Stomach smooth muscle (tissue), 2 donors: ENCODE results near the gene DAGLB.

Experiments
- H3K27ac ChIP-seq: one replicate; pipeline ENCODE4 v1.7.0; 2013; ENCODE audit warnings: mild to moderate bottlenecking, low read length, inconsistent platforms
- H3K27me3 ChIP-seq, 2 donors: one replicate each; pipeline ENCODE4 v1.7.0; 2013; ENCODE audit warnings: low read length in 2 of 2; ENCODE audit not compliant: insufficient read depth in 2 of 2, control insufficient read depth in 1 of 2
- H3K36me3 ChIP-seq, 2 donors: one replicate each; pipeline ENCODE4 v1.7.0; 2013; ENCODE audit warnings: low read length in 2 of 2; ENCODE audit not compliant: control insufficient read depth in 2 of 2, insufficient read depth in 2 of 2
- H3K4me1 ChIP-seq: one replicate; pipeline ENCODE4 v1.7.0; 2013; ENCODE audit warnings: low read length; ENCODE audit not compliant: control insufficient read depth, insufficient read depth
- H3K4me3 ChIP-seq, 2 donors: one replicate each; pipeline ENCODE4 v1.7.0; 2013; ENCODE audit warnings: low read length in 2 of 2
- H3K9ac ChIP-seq, 2 donors: one replicate each; pipeline ENCODE4 v1.7.0; 2013; ENCODE audit warnings: low read length in 2 of 2, mild to moderate bottlenecking in 1 of 2
- H3K9me3 ChIP-seq, 2 donors: one replicate each; pipeline ENCODE4 v1.7.0; 2013; ENCODE audit warnings: low read length in 2 of 2; ENCODE audit not compliant: control insufficient read depth in 2 of 2
- donor health status: healthy.
- donor health status: Pancreatic carcinoma.

The DAGLB gene

DNA sequence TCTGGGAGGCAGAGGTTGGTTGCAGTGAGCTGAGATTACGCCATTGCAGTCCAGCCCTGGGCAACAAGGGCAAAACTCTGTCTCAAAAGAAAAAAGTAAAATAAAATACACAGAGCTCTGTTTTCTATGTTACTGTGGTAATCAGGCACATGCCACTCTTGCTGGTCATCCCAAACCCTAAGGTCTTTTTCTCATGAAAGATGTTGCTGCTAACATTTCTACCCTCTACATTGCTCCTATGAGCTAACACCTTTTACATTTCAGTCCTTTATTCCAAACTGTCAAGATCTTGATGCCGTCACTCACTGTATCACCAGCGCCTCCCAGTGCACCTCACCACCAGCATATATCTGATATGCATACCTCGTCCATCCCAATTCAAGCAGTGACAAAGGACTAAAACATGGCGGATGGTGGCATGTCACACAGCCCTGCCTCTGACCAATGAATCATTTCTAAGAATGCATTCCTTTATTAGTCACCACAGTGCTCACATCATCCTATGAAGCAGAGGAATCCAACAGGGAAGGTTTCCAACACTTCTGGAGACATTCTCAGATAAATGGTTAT lies 4.3 kb downstream of the DAGLB start:
- H3K4me1 ChIP-seq = peaks cover 13% of the 10 kb centered on the region
- no peaks in the 10 kb centered on the region for H3K27me3 ChIP-seq
- H3K9ac ChIP-seq = no peak overlapping the region
- H3K4me3 ChIP-seq = no peak overlapping the region
- no peaks in the 10 kb centered on the region for H3K9me3 ChIP-seq
- peaks cover 4 to 18% of the 10 kb centered on the region in 2 donors for H3K36me3 ChIP-seq
- H3K27ac ChIP-seq = no peak overlapping the region

DNA sequence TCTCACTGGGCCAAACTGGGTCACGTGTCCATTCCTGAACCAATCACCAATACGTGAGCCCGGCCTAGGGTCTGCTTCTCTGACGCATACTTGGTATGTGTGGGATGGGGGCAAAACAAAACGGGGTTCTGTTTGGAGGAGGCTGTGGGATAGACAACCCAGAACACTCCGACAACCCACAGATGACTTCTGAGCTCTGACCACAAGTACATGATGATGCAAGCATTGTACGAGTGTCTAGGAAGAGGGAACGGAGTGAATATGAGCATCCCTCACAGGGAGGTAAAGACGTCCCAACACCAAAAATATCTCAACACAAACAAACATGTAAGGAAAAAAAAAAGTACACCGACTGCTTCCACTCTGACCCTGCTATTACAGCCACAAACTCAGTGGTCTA lies 5.6 kb downstream of the DAGLB start:
- no peak overlapping the region for H3K9ac ChIP-seq
- peaks cover 4 to 18% of the 10 kb centered on the region in 2 donors for H3K36me3 ChIP-seq
- peaks cover 10% of the 10 kb centered on the region for H3K4me1 ChIP-seq
- no peaks in the 10 kb centered on the region for H3K9me3 ChIP-seq
- no peak overlapping the region for H3K4me3 ChIP-seq
- no peaks in the 10 kb centered on the region for H3K27me3 ChIP-seq
- H3K27ac ChIP-seq = no peak overlapping the region

DNA sequence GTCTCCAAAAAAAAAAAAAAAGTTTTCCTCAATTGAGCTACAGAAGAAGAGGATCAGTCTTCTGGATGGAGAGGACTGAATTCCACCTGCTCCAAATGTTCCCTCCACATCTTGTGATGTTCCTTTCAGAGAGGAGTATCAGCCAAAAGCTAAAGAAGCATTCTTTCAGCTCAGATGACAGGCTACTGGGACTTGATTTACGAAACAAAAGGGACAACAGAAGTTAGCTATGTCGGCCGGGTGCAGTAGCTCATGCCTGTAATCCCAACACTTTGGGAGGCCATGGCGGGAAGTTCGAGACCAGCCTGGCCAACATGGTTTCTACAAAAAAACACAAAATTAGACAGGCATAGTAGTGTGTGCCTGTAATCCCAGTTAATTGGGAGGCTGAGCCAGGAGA lies 7.4 kb downstream of the DAGLB start:
- Histone ChIP-seq H3K27me3 (no peaks in the 10 kb centered on the region), H3K27ac (no peak overlapping the region), H3K9me3 (no peaks in the 10 kb centered on the region), H3K36me3 (peaks cover 4 to 15% of the 10 kb centered on the region in 2 donors), H3K4me1 (peaks cover 3% of the 10 kb centered on the region), H3K9ac (no peak overlapping the region), H3K4me3 (no peak overlapping the region)

DNA sequence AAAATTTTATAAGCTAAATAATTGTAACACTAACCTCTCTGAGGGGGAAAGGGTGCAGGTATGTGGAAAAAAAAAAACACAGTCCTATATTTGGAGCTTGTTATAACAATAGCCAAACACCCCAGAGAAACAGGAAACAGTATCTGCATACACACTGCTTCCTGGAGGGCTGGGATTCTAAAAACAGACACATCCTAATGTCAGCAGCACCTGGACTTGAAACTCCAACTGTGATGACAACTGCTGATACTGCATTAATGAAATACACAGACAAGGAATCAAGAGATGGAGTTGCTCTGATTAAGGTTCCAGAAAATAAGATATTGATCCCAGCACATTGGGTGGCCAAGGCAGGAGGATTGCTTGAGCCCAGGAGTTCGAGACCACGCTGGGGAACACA lies 9.3 kb downstream of the DAGLB start:
- peaks cover 10% of the 10 kb centered on the region in 2 donors for H3K36me3 ChIP-seq
- peaks cover 3% of the 10 kb centered on the region for H3K4me1 ChIP-seq
- H3K27ac ChIP-seq = no peak overlapping the region
- no peaks in the 10 kb centered on the region for H3K9me3 ChIP-seq
- no peak overlapping the region for H3K9ac ChIP-seq
- no peaks in the 10 kb centered on the region for H3K27me3 ChIP-seq
- H3K4me3 ChIP-seq = no peak overlapping the region

DNA sequence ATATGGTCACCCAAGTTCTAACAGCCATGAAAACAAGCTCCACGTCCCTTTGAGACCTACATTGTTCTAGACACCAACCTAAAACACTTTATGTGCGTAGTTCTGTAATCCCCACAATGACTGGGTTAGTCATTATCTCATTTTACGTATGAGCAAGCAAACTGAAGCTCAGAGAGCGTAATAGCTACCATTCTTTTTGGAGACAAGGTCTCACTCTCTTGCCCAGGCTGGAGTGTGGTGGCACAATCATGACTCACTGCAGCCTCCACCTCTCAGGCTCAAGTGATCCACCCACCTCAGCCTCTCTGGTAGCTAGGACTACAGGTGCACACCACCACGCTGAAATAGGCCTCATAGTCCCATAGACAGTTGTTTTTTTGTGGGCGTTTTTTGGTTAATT lies 10.5 kb downstream of the DAGLB start:
- Histone ChIP-seq H3K27ac (no peak overlapping the region), H3K4me1 (peaks cover 3% of the 10 kb centered on the region), H3K9me3 (no peaks in the 10 kb centered on the region), H3K9ac (no peak overlapping the region), H3K36me3 (peaks cover 4 to 8% of the 10 kb centered on the region in 2 donors), H3K4me3 (no peak overlapping the region), H3K27me3 (no peaks in the 10 kb centered on the region)

DNA sequence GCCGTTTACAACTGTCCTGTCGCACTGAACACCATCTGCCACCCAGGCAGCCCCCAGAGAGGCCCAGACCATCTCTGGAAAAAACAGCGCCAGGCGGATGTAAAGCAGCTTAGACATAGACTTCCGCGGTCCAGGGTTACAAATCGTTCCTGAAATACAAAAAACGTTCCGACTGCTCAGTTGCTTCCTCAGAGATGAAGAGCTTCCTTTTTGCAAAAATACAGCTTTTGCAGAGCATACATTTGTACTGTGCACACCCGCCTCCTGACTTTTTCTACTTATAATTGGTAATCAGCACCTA lies 11.4 kb downstream of the DAGLB start:
- Histone ChIP-seq H3K4me1 (peaks cover 3% of the 10 kb centered on the region), H3K4me3 (no peak overlapping the region), H3K9ac (no peak overlapping the region), H3K36me3 (peaks cover 3 to 8% of the 10 kb centered on the region in 2 donors), H3K27ac (no peak overlapping the region), H3K9me3 (no peaks in the 10 kb centered on the region), H3K27me3 (no peaks in the 10 kb centered on the region)

DNA sequence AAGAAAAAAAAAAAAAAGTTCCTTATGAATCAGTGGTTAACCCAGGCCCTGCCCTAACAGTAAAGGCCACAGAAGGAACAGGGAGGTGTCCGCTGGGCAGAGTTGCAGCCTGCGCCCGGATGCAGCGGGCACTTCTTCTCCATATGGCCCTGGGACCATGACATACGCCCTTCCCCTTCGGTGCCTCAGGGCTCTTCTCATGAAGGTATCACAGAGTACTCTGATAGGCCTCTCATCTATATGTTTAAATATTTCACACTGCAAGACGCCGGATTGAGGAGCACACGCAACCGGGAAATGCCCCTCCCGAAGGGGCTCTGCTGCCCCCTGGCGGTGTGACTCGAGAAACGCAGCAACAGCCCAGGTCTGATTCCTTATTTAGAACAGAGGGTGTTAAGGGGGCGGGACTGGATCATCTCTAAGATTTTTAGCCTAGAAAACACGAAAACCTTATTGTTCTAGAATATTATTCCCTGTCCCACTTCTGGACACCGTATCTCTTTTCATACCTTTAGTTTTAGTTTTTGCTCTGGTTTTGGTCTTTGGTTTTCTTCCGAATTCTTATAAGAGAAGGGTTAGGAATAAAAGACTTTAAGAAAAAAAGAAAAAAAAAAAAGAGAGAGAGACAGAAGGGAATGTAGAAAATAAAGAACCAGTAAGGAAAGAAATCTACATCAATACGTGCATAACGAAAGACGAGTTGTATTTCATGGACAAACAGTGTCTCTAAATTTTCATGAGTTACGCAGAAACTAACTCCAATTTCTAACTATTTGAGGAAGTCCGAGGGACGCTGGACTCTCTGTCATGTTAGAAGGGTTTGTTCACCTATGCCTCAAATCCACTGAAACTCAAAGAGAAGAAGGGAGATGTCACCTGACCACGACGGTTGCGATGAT lies 12.0 kb downstream of the DAGLB start:
- Histone ChIP-seq H3K36me3 (peaks cover 3 to 8% of the 10 kb centered on the region in 2 donors), H3K9ac (peak overlapping the region in 1 of 2 donors; percentile 8), H3K9me3 (no peaks in the 10 kb centered on the region), H3K4me1 (peaks cover 3% of the 10 kb centered on the region), H3K27ac (no peak overlapping the region), H3K4me3 (peak overlapping the region in 1 of 2 donors; percentile 66), H3K27me3 (no peaks in the 10 kb centered on the region)

DNA sequence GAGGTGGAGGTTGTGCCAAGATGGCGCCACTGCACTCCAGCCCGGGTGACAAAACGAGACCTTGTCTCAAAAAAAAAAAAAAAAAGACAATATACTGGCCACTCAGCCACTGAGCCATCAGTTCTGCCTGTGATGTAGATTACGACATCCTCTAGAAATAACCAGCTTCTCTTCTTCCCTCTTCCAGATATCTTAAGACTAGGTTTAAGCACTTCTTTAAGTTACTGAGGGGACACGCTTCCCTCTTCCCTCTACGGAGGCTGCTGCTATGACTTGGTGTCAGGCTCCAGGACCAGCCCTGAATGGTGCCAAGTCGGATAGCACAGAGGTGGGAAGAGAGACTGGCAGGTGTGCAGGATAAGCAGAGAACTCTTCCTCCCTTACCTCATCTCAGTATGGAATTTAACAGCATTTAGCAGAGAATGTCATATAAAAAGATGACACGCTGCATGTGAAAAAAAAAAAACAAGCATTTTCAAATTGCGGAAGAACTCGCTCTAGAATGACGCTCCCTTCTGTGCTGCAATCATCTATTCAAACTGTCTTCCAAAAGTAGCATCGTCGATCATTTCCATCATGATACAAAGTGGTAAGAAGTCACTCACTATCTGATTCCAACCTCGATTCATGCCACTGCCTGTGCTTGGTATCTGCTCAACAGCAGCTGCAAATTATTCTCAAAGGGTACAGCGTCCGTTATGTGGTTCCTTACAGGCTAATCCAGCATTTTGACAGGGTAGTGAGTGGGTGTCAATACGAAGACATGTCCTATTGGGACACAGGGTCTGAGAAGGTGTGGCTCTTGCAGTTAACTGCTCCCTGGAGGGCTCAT lies 13.8 kb downstream of the DAGLB start:
- no peaks in the 10 kb centered on the region for H3K27me3 ChIP-seq
- no peak overlapping the region for H3K27ac ChIP-seq
- peaks cover 7 to 8% of the 10 kb centered on the region in 2 donors for H3K36me3 ChIP-seq
- H3K4me1 ChIP-seq = no peaks in the 10 kb centered on the region
- H3K9me3 ChIP-seq = no peaks in the 10 kb centered on the region
- H3K9ac ChIP-seq = no peak overlapping the region
- no peak overlapping the region for H3K4me3 ChIP-seq

DNA sequence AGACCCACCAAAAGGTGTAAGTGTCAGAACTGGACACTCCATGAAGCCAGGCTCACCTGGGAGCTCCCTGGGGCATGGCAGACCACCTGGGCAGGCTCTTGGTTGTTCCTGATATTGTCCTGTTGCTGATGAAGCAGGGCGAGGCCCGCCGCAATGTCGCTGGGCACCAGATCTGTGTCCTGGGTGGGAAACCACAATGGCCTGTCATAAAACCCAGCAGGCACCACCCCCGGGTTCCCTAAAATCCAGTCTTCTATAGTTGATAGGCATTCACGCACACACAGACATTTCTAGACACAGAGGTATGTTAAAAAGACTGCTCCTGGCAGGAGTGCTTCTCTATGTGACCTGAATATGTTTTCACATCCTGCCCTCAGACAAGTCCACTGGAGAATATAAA lies 15.0 kb downstream of the DAGLB start:
- H3K9me3 ChIP-seq = no peaks in the 10 kb centered on the region
- no peaks in the 10 kb centered on the region for H3K4me1 ChIP-seq
- no peaks in the 10 kb centered on the region for H3K27me3 ChIP-seq
- H3K27ac ChIP-seq = no peak overlapping the region
- H3K9ac ChIP-seq = no peak overlapping the region
- H3K4me3 ChIP-seq = no peak overlapping the region
- H3K36me3 ChIP-seq = peaks cover 8 to 9% of the 10 kb centered on the region in 2 donors

DNA sequence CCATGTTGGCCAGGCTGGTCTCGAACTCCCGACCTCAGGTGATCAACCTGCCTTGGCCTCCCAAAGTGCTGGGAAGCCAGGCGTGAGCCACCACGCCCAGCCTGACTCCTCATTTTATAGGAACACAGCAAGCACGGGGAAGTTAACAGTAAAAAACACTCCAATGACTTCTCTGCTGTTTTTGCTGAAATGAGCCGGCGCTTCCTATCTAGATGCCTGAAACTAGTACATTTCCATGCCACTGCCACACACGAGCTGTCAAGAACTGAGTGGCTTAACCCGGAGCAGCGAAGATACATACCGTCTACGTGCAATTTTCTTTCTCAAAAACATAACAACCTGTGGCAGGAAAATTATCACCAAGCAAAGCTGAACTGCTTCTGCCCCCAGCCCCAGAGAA lies 16.8 kb downstream of the DAGLB start:
- Histone ChIP-seq H3K4me3 (no peak overlapping the region), H3K27ac (no peak overlapping the region), H3K36me3 (peaks cover 9 to 12% of the 10 kb centered on the region in 2 donors), H3K4me1 (no peaks in the 10 kb centered on the region), H3K9ac (no peak overlapping the region), H3K9me3 (no peaks in the 10 kb centered on the region), H3K27me3 (no peaks in the 10 kb centered on the region)
